Suprapubic skin (tissue), 4 donors: Measurements from ENCODE around the gene ZNF197.

Source experiments
- CTCF ChIP-seq, 2 donors: fragments of 200-600 bp in 1 of 2; fragments of 450-650 bp in 1 of 2; sonication (generic) in 1 of 2; IDR thresholded peaks; one replicate each; pipeline ENCODE4 v1.5.1; 2016 to 2019; ENCODE audit warnings: antibody characterized with exemption in 2 of 2, mild to moderate bottlenecking in 1 of 2, moderate library complexity in 1 of 2
- EP300 ChIP-seq: sonication (generic); formaldehyde crosslinking; IDR thresholded peaks from one replicate; pipeline ENCODE4 v1.6.1; 2017; ENCODE audit warnings: antibody characterized with exemption
- POLR2A ChIP-seq, 2 donors: fragments of 450-650 bp; IDR thresholded peaks; one replicate each; pipeline ENCODE4 v1.6.1; 2017; ENCODE audit warnings: antibody characterized with exemption in 2 of 2, mild to moderate bottlenecking in 2 of 2, moderate library complexity in 2 of 2
- POLR2AphosphoS5 ChIP-seq, 3 donors: sonication (generic); formaldehyde crosslinking; IDR thresholded peaks; one replicate each; pipeline ENCODE4 v1.6.1; 2017; ENCODE audit warnings: antibody characterized with exemption in 3 of 3

GRCh38 chr3:44665173-44665572 is 40.3 kb downstream of the ZNF197 start:
- TF ChIP-seq CTCF (IDR thresholded peaks at IDR 0.05) (no peak), POLR2AphosphoS5 (IDR thresholded peaks at IDR 0.05) (no peak), POLR2A (IDR thresholded peaks at IDR 0.05) (no peak), EP300 (no peak)
